B cell (primary cell): ENCODE data around the gene PRKAG2. TPM values are rescaled to one million over a fixed set of nuclear protein-coding genes. Genes with fewer than 3 reads are reported as not detected.

Source experiments
- ATAC-seq: fragments of 200-7000 bp; cut with Tn5 transposase; one replicate; pipeline ENCODE4 v1.10.0; 2021; ENCODE audit warnings: low read depth, mild to moderate bottlenecking, moderate number of reproducible peaks, moderate library complexity
- CTCF ChIA-PET: fragments of 350-600 bp; sonication (Branson Sonifier 250); formaldehyde crosslinking; loops from one replicate; lab custom pipeline; 2021; ENCODE audit warnings: antibody characterized with exemption, inconsistent platforms; lab: Charles Lee
- POLR2A ChIA-PET: fragments of 350-600 bp; sonication (Branson Sonifier 250); formaldehyde crosslinking; loops from one replicate; lab custom pipeline; 2021; ENCODE audit warnings: antibody characterized with exemption; lab: Charles Lee
- DNase-seq: peaks from one replicate; pipeline ENCODE4 v3.0.0; 2013
- H2AFZ ChIP-seq: 2 replicates; pipeline ENCODE4 v1.6.1; 2012; ENCODE audit warnings: mild to moderate bottlenecking, low read depth, low read length; ENCODE audit not compliant: insufficient read depth, poor library complexity, severe bottlenecking
- H3K27ac ChIP-seq, 2 donors: 1 replicate in 1 of 2; 2 replicates in 1 of 2; pipeline ENCODE4 v1.5.1; 2012 to 2013; ENCODE audit warnings: low read length in 2 of 2, mild to moderate bottlenecking in 2 of 2, moderate library complexity in 1 of 2
- H3K27me3 ChIP-seq, 4 experiments: fragments of 200-600 bp in 1 of 4; sonication (generic) in 1 of 4; replicated peaks in 1 of 4; 1 replicate in 2 of 4; 2 replicates in 2 of 4; pipeline versions ENCODE4 v1.6.1 to v1.7.0; 2013 to 2016; ENCODE audit warnings: low read length in 3 of 4, mild to moderate bottlenecking in 2 of 4, mixed read lengths in 1 of 4, moderate library complexity in 1 of 4; ENCODE audit not compliant: insufficient read depth in 4 of 4, control insufficient read depth in 3 of 4; ENCODE audit errors: control extremely low read depth in 1 of 4
- H3K36me3 ChIP-seq, 2 experiments: replicated peaks in 1 of 2; 1 replicate in 1 of 2; 2 replicates in 1 of 2; pipeline versions ENCODE4 v1.6.1 to v1.7.1; 2013; ENCODE audit warnings: low read length in 1 of 2; ENCODE audit not compliant: insufficient read depth in 2 of 2, control insufficient read depth in 1 of 2; ENCODE audit errors: control extremely low read depth in 1 of 2, extremely low read depth in 1 of 2
- H3K4me1 ChIP-seq, 2 donors: fragments of 200-600 bp in 1 of 2; sonication (generic) in 1 of 2; 1 replicate in 1 of 2; 2 replicates in 1 of 2; pipeline versions ENCODE4 v1.5.1 to v1.6.1; 2013 to 2017; ENCODE audit warnings: low read length in 2 of 2; ENCODE audit not compliant: control insufficient read depth in 2 of 2, insufficient read depth in 2 of 2
- H3K4me2 ChIP-seq: replicated peaks from 2 replicates; pipeline ENCODE3; 2012; ENCODE audit warnings: mild to moderate bottlenecking, low read depth, low read length; ENCODE audit not compliant: poor library complexity, severe bottlenecking
- H3K4me3 ChIP-seq, 5 experiments: fragments of 200-600 bp in 1 of 5; sonication (generic) in 1 of 5; 1 replicate in 3 of 5; 2 replicates in 2 of 5; pipeline versions ENCODE4 v1.5.1 to v1.7.0; 2011 to 2016; ENCODE audit warnings: low read length in 4 of 5, mild to moderate bottlenecking in 4 of 5, low read depth in 2 of 5, control low read depth in 1 of 5, moderate library complexity in 1 of 5; ENCODE audit not compliant: insufficient read depth in 1 of 5; ENCODE audit errors: control extremely low read depth in 1 of 5, extremely low read depth in 1 of 5
- H3K79me2 ChIP-seq: fragments of 200-600 bp; sonication (generic); one replicate; pipeline ENCODE4 v1.6.0; 2016; ENCODE audit warnings: low read length; ENCODE audit not compliant: control insufficient read depth, insufficient read depth
- H3K9ac ChIP-seq: fragments of 200-600 bp; sonication (generic); 2 replicates; pipeline ENCODE4 v1.6.1; 2017; ENCODE audit warnings: mild to moderate bottlenecking, low read length, moderate library complexity
- H3K9me3 ChIP-seq, 3 donors: one replicate each; pipeline versions ENCODE4 v1.6.1 to v1.7.1; 2013; ENCODE audit warnings: low read length in 2 of 3; ENCODE audit not compliant: control insufficient read depth in 2 of 3, insufficient read depth in 1 of 3; ENCODE audit errors: control extremely low read depth in 1 of 3
- H4K20me1 ChIP-seq: 2 replicates; pipeline ENCODE4 v1.6.0; 2012; ENCODE audit warnings: mild to moderate bottlenecking, low read length; ENCODE audit not compliant: insufficient read depth, control insufficient read depth, poor library complexity, severe bottlenecking
- H3K27ac Mint-ChIP-seq: one replicate; pipeline ENCODE4 v1.8.0; 2021; ENCODE audit warnings: mixed read lengths
- H3K27me3 Mint-ChIP-seq: one replicate; pipeline ENCODE4 v1.8.0; 2021; ENCODE audit warnings: mixed read lengths
- H3K4me1 Mint-ChIP-seq: one replicate; pipeline ENCODE4 v1.8.0; 2021; ENCODE audit warnings: mixed read lengths
- H3K4me3 Mint-ChIP-seq: one replicate; pipeline ENCODE4 v1.8.0; 2021; ENCODE audit warnings: mixed read lengths
- H3K9me3 Mint-ChIP-seq: one replicate; pipeline ENCODE4 v1.8.0; 2022; ENCODE audit warnings: mixed read lengths; ENCODE audit not compliant: insufficient read depth
- EZH2 ChIP-seq: IDR thresholded peaks from 2 replicates; pipeline ENCODE4 v1.6.1; 2012; ENCODE audit warnings: borderline replicate concordance, low read depth, mild to moderate bottlenecking, moderate library complexity, low read length; ENCODE audit not compliant: insufficient read depth, poor library complexity, severe bottlenecking
- WGBS: methylation state at CpG from one replicate; pipeline ENCODE4 v1.1.5; 2013; ENCODE audit warnings: missing lambda C conversion rate; ENCODE audit not compliant: insufficient coverage; 5-methylcytosine and 5-hydroxymethylcytosine counted together
- intact Hi-C: fragments of 100-400 bp; cut with micrococcal nuclease; formaldehyde crosslinking; loops from one replicate; pipeline ENCODE4 v1.10.0; 2022
- polyA plus RNA-seq: library from polyadenylated mRNA; depleted of rRNA; stranded (reverse); fragments of >200 nt; gene quantifications from 2 replicates; pipeline ENCODE4 v1.2.3, GENCODE V29; 2012
- total RNA-seq, 2 donors: library from RNA; stranded (reverse); fragments of 120-200 nt in 1 of 2; gene quantifications; 1 replicate in 1 of 2; 2 replicates in 1 of 2; pipeline versions ENCODE4 v1.2.3 to v1.2.4, GENCODE V29; 2013 to 2022
- TF ChIP-seq, protein P1 (sequence below): fragments of 200-600 bp; IDR thresholded peaks from one replicate; pipeline ENCODE4 v1.8.0; 2022; ENCODE audit warnings: antibody characterized with exemption, mild to moderate bottlenecking

The PRKAG2 gene
- total and polyA plus RNA-seq, 2 donors (not counting 1 experiment from before 2014, with no cell fraction given), result 22.1 to 56.3 TPM

DNA sequence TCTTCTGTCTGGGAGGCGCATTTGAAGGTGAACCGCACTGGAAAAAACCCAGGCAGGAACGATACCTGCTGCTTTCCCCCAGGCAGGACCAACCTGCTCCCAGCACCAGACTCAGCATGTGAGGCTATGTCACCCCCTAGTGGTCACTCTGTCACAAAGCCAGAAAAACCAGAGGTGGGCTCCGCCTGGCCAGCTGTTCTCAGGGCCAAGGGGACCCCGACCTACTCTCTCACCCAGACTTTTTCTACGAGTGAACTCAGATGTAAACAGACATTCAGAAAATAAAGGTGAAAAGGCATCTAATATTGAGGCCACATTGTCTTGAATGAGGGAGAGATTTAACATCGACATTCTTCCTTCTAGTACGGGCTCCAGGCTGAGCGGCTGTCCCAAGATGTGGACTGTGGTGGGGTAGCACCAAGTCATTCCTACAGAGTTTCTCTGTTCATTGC is 117.3 kb downstream of the PRKAG2 start:
- ATAC-seq (peak; percentile 70), DNase-seq (peak; percentile 69)
- H3K4me3 ChIP-seq, result no peak overlapping the region
- no peak overlapping the region for H3K27ac ChIP-seq
- intact Hi-C loops, result loop anchor here (1.0 to 5.0 kb wide), 4 partner anchors 133 to 391 kb away; no protein-coding TSS in a partner anchor
- Mint-ChIP-seq H3K4me1 (peaks cover 16% of the 10 kb centered on the region), H3K9me3 (no peaks in the 10 kb centered on the region), H3K4me3 (no peak overlapping the region), H3K27ac (peak overlapping the region; percentile 53), H3K27me3 (no peaks in the 10 kb centered on the region)
- H3K79me2 ChIP-seq, result peaks cover 3% of the 10 kb centered on the region
- H3K9me3 ChIP-seq, result no peaks in the 10 kb centered on the region
- peaks cover 0 to 7% of the 10 kb centered on the region in 2 donors for H3K4me1 ChIP-seq
- no peaks in the 10 kb centered on the region for H3K36me3 ChIP-seq
- TF ChIP-seq, protein P1, sequence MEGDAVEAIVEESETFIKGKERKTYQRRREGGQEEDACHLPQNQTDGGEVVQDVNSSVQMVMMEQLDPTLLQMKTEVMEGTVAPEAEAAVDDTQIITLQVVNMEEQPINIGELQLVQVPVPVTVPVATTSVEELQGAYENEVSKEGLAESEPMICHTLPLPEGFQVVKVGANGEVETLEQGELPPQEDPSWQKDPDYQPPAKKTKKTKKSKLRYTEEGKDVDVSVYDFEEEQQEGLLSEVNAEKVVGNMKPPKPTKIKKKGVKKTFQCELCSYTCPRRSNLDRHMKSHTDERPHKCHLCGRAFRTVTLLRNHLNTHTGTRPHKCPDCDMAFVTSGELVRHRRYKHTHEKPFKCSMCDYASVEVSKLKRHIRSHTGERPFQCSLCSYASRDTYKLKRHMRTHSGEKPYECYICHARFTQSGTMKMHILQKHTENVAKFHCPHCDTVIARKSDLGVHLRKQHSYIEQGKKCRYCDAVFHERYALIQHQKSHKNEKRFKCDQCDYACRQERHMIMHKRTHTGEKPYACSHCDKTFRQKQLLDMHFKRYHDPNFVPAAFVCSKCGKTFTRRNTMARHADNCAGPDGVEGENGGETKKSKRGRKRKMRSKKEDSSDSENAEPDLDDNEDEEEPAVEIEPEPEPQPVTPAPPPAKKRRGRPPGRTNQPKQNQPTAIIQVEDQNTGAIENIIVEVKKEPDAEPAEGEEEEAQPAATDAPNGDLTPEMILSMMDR, result peak; percentile 86
- TF ChIP-seq EZH2, result no peak
- H3K4me2 ChIP-seq, result no peak overlapping the region
- no peak overlapping the region for H3K9ac ChIP-seq
- 57% methylated on average over 5 of the region's 9 CpGs for WGBS
- CTCF ChIA-PET, result interaction anchor here (0.9 to 4.5 kb wide), 25 partner anchors 9 to 452 kb away, joined by 3 to 32 read pairs (median 4); no protein-coding TSS in a partner anchor
- no peaks in the 10 kb centered on the region for H3K27me3 ChIP-seq
- POLR2A ChIA-PET, result interaction anchor here (0.6 kb wide), 1 partner anchor 753 kb away, joined by 3 read pairs; no protein-coding TSS in a partner anchor
- peaks cover 32% of the 10 kb centered on the region for H4K20me1 ChIP-seq
- no peak overlapping the region for H2AFZ ChIP-seq
